HepG2 (cell line): Measurements from ENCODE around the gene MAVS. TPM values are rescaled to one million over a fixed set of nuclear protein-coding genes. Genes with fewer than 3 reads are reported as not detected.

Experiments
- ARID2 ChIP-seq: sonication (generic); formaldehyde crosslinking; IDR thresholded peaks from 2 replicates; pipeline ENCODE4 v1.8.1; 2022; ENCODE audit warnings: mild to moderate bottlenecking, missing genetic modification reagents, borderline replicate concordance
- CEBPB ChIP-seq: IDR thresholded peaks from 2 replicates; pipeline ENCODE4 v1.6.1; 2011; ENCODE audit warnings: low read depth, low read length, improper control_type of control experiment, borderline replicate concordance
- EHMT2 ChIP-seq: fragments of 200-600 bp; sonication (generic); IDR thresholded peaks from 2 replicates; pipeline ENCODE4 v1.7.0; 2017; ENCODE audit warnings: antibody characterized with exemption, low read depth, low read length, borderline replicate concordance
- FOXJ3 ChIP-seq: sonication (generic); formaldehyde crosslinking; IDR thresholded peaks from 2 replicates; pipeline ENCODE4 v1.4.0; 2020; ENCODE audit warnings: missing genetic modification reagents, mild to moderate bottlenecking, borderline replicate concordance
- HOXA7 ChIP-seq: sonication (generic); formaldehyde crosslinking; IDR thresholded peaks from 2 replicates; pipeline ENCODE4 v1.8.1; 2022; ENCODE audit warnings: mild to moderate bottlenecking, missing genetic modification reagents, moderate library complexity
- NONO ChIP-seq, 2 experiments: fragments of 450-650 bp in 1 of 2; sonication (generic) in 1 of 2; formaldehyde crosslinking in 1 of 2; IDR thresholded peaks in 1 of 2; conservative IDR thresholded peaks in 1 of 2; 2 replicates each; pipeline versions ENCODE4 v1.6.1 to v1.8.0; 2017 to 2022; ENCODE audit warnings: mild to moderate bottlenecking in 1 of 2, missing genetic modification reagents in 1 of 2, moderate library complexity in 1 of 2
- POLR2A ChIP-seq, 2 experiments: IDR thresholded peaks; 2 replicates each; pipeline ENCODE4 v1.6.1; 2011; ENCODE audit warnings: low read depth in 2 of 2, low read length in 2 of 2, mild to moderate bottlenecking in 1 of 2, moderate library complexity in 1 of 2; ENCODE audit not compliant: insufficient read depth in 1 of 2
- SNAPC2 ChIP-seq: sonication (generic); formaldehyde crosslinking; IDR thresholded peaks from 2 replicates; pipeline ENCODE4 v1.8.1; 2022; ENCODE audit warnings: mild to moderate bottlenecking, missing genetic modification reagents
- SNRNP70 ChIP-seq: fragments of 200-400 bp; formaldehyde crosslinking; IDR thresholded peaks from 2 replicates; pipeline ENCODE4 v1.6.1; 2017; ENCODE audit warnings: mild to moderate bottlenecking, low read depth, low read length, moderate library complexity
- TIGD3 ChIP-seq: sonication (generic); formaldehyde crosslinking; IDR thresholded peaks from 2 replicates; pipeline ENCODE4 v1.5.1; 2020; ENCODE audit warnings: mild to moderate bottlenecking, missing genetic modification reagents, borderline replicate concordance
- ZBTB1 ChIP-seq: sonication (generic); formaldehyde crosslinking; IDR thresholded peaks from 2 replicates; pipeline ENCODE4 v1.4.0; 2020; ENCODE audit warnings: missing genetic modification reagents, borderline replicate concordance
- ZHX1 ChIP-seq: sonication (generic); formaldehyde crosslinking; IDR thresholded peaks from 2 replicates; pipeline ENCODE4 v1.8.1; 2022; ENCODE audit warnings: low read depth, mild to moderate bottlenecking, missing genetic modification reagents
- ZNF17 ChIP-seq: sonication (generic); formaldehyde crosslinking; IDR thresholded peaks from 2 replicates; pipeline ENCODE4 v1.5.0; 2020; ENCODE audit warnings: mild to moderate bottlenecking, missing genetic modification reagents
- ZNF337 ChIP-seq: sonication (generic); formaldehyde crosslinking; IDR thresholded peaks from 2 replicates; pipeline ENCODE4 v1.5.1; 2020; ENCODE audit warnings: missing genetic modification reagents, low read depth, mild to moderate bottlenecking, borderline replicate concordance
- ZNF557 ChIP-seq: sonication (generic); formaldehyde crosslinking; IDR thresholded peaks from 2 replicates; pipeline ENCODE4 v1.4.0; 2020; ENCODE audit warnings: missing genetic modification reagents
- ZNF703 ChIP-seq: sonication (generic); formaldehyde crosslinking; IDR thresholded peaks from 2 replicates; pipeline ENCODE4 v1.5.1; 2020; ENCODE audit warnings: missing genetic modification reagents, mild to moderate bottlenecking, moderate library complexity, borderline replicate concordance
- polyA plus RNA-seq, 8 experiments: library from polyadenylated mRNA; depleted of rRNA in 3 of 8; stranded (reverse) in 7 of 8; unstranded in 1 of 8; fragments of >200 nt; fragmentation: Illumina TruSeq in 4 of 8; extraction: Trizol in 4 of 8; gene quantifications; 2 replicates each; pipeline versions ENCODE4 v1.2.1 to v1.2.3, GENCODE V29; 2011 to 2016; ENCODE audit warnings: low read depth in 4 of 8, missing spikeins in 1 of 8, mixed read lengths in 1 of 8; ENCODE audit not compliant: insufficient read depth in 1 of 8
- total RNA-seq, 5 experiments: library from RNA; depleted of rRNA; stranded (reverse); fragments of >200 nt; fragmentation: Illumina TruSeq; extraction: Trizol; gene quantifications; 2 replicates each; pipeline ENCODE4 v1.2.3, GENCODE V29; 2016; ENCODE audit warnings: low read depth in 1 of 5
- TF ChIP-seq, protein P1 (sequence below): sonication (generic); formaldehyde crosslinking; IDR thresholded peaks from 2 replicates; pipeline ENCODE4 v1.4.0; 2020; ENCODE audit warnings: missing genetic modification reagents, borderline replicate concordance
- TF ChIP-seq, protein P2 (sequence below): IDR thresholded peaks from 2 replicates; pipeline ENCODE4 v1.6.1; 2016
- TF ChIP-seq, protein P3 (sequence below): sonication (generic); formaldehyde crosslinking; IDR thresholded peaks from 2 replicates; pipeline ENCODE4 v1.8.0; 2022; ENCODE audit warnings: low read depth, missing genetic modification reagents

MAVS gene
- total and polyA plus RNA-seq, 2 of the 13 experiments (the other 11 are each of a cell fraction or from before 2014, with no cell fraction given): 27.3 to 36.6 TPM

DNA sequence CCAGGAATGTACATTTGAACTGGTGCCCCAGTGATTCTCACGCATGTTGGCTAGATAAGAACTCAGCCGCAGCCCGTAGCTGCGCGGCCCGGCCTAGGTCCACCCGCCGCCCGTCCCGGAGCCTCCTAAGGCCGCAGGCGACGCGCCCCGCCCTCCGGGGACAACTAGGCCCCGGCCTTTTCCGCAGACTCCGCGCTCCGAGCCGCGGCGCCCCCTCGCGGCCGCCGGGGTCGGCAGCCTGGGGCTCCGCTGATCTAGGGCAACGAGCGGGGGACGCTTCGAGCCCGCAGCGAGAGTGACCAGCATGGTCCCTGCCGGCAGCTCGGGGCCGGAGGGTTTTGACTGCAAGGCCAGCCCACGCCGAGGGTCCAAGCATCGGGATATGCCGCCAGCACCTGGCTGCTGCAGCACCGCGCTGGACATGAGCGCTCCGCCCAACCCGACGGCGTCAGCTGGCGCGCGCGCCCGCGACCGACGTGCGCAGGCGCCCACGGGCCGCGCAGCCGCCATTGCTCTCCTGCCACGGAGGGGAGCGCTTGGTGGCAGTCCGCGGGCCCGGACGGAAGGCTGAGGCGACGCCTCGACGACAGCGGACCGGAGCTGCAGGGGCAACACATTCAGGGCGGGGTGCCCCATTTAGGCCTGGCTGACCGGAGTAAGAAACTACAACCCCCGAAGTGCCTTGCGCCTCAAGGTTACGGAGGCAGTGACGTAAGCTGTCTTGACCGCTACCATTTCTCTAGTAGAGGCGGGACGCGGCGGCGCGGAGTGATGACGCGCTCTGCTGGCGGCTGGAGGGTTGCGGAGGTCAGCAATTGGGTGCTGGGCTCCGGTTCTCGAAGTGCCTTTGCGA lies 26.4 kb upstream of the MAVS start, which contains the start of gene AP5S1 (continued):
- TF ChIP-seq ZHX1 (CRISPR knock-in tag) (peak; percentile 99), ZNF17 (no peak), ZNF557 (CRISPR knock-in tag) (peak; percentile 88), ZBTB1 (CRISPR knock-in tag) (no peak), FOXJ3 (CRISPR knock-in tag) (peak; percentile 57), ARID2 (CRISPR knock-in tag) (no peak), TIGD3 (CRISPR knock-in tag) (peak; percentile 94; the same call in 1 of the 2 replicates), ZNF703 (CRISPR knock-in tag) (peak; percentile 61; the same call in 1 of the 2 replicates), EHMT2 (no peak), SNAPC2 (CRISPR knock-in tag) (no peak; the same call in 1 of the 2 replicates), POLR2A (IDR thresholded peaks at IDR 0.05; ENCODE audit: insufficient read depth in 1 of 2, low read depth in 2 of 2, low read length in 2 of 2) (peak; percentile 97), ZNF337 (CRISPR knock-in tag) (no peak; the same call in 1 of the 2 replicates), CEBPB (peak; percentile 72; the same call in 1 of the 2 replicates), NONO (IDR thresholded peaks at IDR 0.05) (no peak), NONO (CRISPR knock-in tag; conservative IDR thresholded peaks at IDR 0.05) (peak; percentile 100), HOXA7 (CRISPR knock-in tag) (0 out of 2 replicates have a peak, but pooled peaks have one; percentile 48), SNRNP70 (no peak)
- TF ChIP-seq, protein P1, sequence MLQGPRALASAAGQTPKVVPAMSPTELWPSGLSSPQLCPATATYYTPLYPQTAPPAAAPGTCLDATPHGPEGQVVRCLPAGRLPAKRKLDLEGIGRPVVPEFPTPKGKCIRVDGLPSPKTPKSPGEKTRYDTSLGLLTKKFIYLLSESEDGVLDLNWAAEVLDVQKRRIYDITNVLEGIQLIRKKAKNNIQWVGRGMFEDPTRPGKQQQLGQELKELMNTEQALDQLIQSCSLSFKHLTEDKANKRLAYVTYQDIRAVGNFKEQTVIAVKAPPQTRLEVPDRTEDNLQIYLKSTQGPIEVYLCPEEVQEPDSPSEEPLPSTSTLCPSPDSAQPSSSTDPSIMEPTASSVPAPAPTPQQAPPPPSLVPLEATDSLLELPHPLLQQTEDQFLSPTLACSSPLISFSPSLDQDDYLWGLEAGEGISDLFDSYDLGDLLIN (CRISPR knock-in tag): peak; percentile 89; the same call in 1 of the 2 replicates
- TF ChIP-seq, protein P2, sequence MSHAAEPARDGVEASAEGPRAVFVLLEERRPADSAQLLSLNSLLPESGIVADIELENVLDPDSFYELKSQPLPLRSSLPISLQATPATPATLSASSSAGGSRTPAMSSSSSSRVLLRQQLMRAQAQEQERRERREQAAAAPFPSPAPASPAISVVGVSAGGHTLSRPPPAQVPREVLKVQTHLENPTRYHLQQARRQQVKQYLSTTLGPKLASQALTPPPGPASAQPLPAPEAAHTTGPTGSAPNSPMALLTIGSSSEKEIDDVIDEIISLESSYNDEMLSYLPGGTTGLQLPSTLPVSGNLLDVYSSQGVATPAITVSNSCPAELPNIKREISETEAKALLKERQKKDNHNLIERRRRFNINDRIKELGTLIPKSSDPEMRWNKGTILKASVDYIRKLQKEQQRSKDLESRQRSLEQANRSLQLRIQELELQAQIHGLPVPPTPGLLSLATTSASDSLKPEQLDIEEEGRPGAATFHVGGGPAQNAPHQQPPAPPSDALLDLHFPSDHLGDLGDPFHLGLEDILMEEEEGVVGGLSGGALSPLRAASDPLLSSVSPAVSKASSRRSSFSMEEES (CRISPR knock-in tag): peak; percentile 62
- TF ChIP-seq, protein P3, sequence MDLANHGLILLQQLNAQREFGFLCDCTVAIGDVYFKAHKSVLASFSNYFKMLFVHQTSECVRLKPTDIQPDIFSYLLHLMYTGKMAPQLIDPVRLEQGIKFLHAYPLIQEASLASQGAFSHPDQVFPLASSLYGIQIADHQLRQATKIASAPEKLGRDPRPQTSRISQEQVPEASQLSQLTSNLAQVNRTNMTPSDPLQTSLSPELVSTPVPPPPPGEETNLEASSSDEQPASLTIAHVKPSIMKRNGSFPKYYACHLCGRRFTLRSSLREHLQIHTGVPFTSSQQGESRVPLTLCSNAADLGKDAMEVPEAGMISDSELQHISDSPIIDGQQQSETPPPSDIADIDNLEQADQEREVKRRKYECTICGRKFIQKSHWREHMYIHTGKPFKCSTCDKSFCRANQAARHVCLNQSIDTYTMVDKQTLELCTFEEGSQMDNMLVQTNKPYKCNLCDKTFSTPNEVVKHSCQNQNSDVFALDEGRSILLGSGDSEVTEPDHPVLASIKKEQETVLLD (CRISPR knock-in tag): peak; percentile 84
